GM23338 (cell line): ENCODE data around the gene AIG1.
"Not testable (repeated sequence)": the region's sequence is repeated elsewhere in the genome, so short reads cannot be mapped to it uniquely, and the experiment has no call there.

Experiments
- CREB1 ChIP-seq: fragments of 250-450 bp; sonication (Bioruptor Pico); IDR thresholded peaks from 2 replicates; pipeline ENCODE4 v1.5.0; 2020; ENCODE audit warnings: low read depth, mild to moderate bottlenecking, moderate library complexity
- ETS1 ChIP-seq: IDR thresholded peaks from 2 replicates; pipeline ENCODE4 v1.6.1; 2016; ENCODE audit warnings: antibody characterized with exemption
- EZH2 ChIP-seq: fragments of 200-600 bp; sonication (generic); IDR thresholded peaks from one replicate; pipeline ENCODE4 v1.8.0; 2017; ENCODE audit warnings: antibody characterized with exemption, mild to moderate bottlenecking, low read depth; ENCODE audit not compliant: unreplicated experiment
- EZH2phosphoT487 ChIP-seq: fragments of 200-600 bp; sonication (generic); IDR thresholded peaks from one replicate; pipeline ENCODE4 v1.8.1; 2018; ENCODE audit warnings: antibody characterized with exemption; ENCODE audit not compliant: unreplicated experiment
- JUNB ChIP-seq: IDR thresholded peaks from one replicate; pipeline ENCODE4 v1.6.1; 2016; ENCODE audit warnings: antibody characterized with exemption; ENCODE audit not compliant: unreplicated experiment
- NANOG ChIP-seq: IDR thresholded peaks from 2 replicates; pipeline ENCODE4 v1.6.1; 2016; ENCODE audit warnings: antibody characterized with exemption, borderline replicate concordance
- POLR2AphosphoS5 ChIP-seq: IDR thresholded peaks from 2 replicates; pipeline ENCODE4 v1.6.1; 2016; ENCODE audit warnings: antibody characterized with exemption, low read depth
- REST ChIP-seq: IDR thresholded peaks from one replicate; pipeline ENCODE4 v1.6.1; 2018; ENCODE audit warnings: antibody characterized with exemption; ENCODE audit not compliant: unreplicated experiment
- STAT1 ChIP-seq: IDR thresholded peaks from one replicate; pipeline ENCODE4 v1.6.1; 2016; ENCODE audit warnings: antibody characterized with exemption; ENCODE audit not compliant: unreplicated experiment
- ZNF114 ChIP-seq: fragments of 250-450 bp; sonication (Bioruptor Pico); IDR thresholded peaks from 2 replicates; pipeline ENCODE4 v1.5.0; 2020; ENCODE audit warnings: mild to moderate bottlenecking, moderate library complexity
- ZNF331 ChIP-seq: fragments of 250-450 bp; sonication (Bioruptor Pico); IDR thresholded peaks from 2 replicates; pipeline ENCODE4 v1.5.0; 2020; ENCODE audit warnings: low read depth, mild to moderate bottlenecking, moderate library complexity
- ZNF462 ChIP-seq: fragments of 250-450 bp; sonication (Bioruptor Pico); IDR thresholded peaks from 2 replicates; pipeline ENCODE4 v1.5.0; 2020; ENCODE audit warnings: mild to moderate bottlenecking, moderate library complexity
- TF ChIP-seq, protein P1 (sequence below), 2 experiments: fragments of 200-600 bp in 1 of 2; sonication (generic) in 1 of 2; conservative IDR thresholded peaks; 2 replicates each; pipeline versions ENCODE4 v1.5.1 to v1.6.1; 2016 to 2017; ENCODE audit warnings: antibody characterized with exemption in 2 of 2, low read depth in 2 of 2, mild to moderate bottlenecking in 2 of 2, moderate library complexity in 1 of 2

GRCh38 chr6:143345477-143345876, 284.8 kb downstream of the AIG1 start:
- TF ChIP-seq, protein P1, sequence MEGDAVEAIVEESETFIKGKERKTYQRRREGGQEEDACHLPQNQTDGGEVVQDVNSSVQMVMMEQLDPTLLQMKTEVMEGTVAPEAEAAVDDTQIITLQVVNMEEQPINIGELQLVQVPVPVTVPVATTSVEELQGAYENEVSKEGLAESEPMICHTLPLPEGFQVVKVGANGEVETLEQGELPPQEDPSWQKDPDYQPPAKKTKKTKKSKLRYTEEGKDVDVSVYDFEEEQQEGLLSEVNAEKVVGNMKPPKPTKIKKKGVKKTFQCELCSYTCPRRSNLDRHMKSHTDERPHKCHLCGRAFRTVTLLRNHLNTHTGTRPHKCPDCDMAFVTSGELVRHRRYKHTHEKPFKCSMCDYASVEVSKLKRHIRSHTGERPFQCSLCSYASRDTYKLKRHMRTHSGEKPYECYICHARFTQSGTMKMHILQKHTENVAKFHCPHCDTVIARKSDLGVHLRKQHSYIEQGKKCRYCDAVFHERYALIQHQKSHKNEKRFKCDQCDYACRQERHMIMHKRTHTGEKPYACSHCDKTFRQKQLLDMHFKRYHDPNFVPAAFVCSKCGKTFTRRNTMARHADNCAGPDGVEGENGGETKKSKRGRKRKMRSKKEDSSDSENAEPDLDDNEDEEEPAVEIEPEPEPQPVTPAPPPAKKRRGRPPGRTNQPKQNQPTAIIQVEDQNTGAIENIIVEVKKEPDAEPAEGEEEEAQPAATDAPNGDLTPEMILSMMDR (conservative IDR thresholded peaks at IDR 0.05; ENCODE audit: low read depth in 2 of 2) = not testable (repeated sequence)
- not testable (repeated sequence) for TF ChIP-seq POLR2AphosphoS5; REST; ZNF114 (CRISPR knock-in tag); EZH2; EZH2phosphoT487; ETS1; CREB1 (CRISPR knock-in tag); JUNB; ZNF462 (CRISPR knock-in tag); NANOG; STAT1; ZNF331
